Activated effector memory CD4-positive, alpha-beta T cell treated with anti-CD3 and anti-CD28 coated beads, Interleukin-2, amount 50 U/mL, for 16 hours (primary cell): ENCODE measurements around the gene AKT2.

Experiments
- DNase-seq: peaks from one replicate; pipeline ENCODE4 v3.0.0-alpha.2; 2020

AKT2 gene

GRCh38 chr19:40249201-40249600, 35.9 kb downstream of the AKT2 start:
- DNase-seq = no peak

- DNase-seq = no peak
These were observed 37.3 kb downstream of the AKT2 start for GRCh38 chr19:40247735-40248262.

- DNase-seq = no peak
These were observed 38.0 kb downstream of the AKT2 start for GRCh38 chr19:40247178-40247577.

- DNase-seq = no peak
These were observed 38.7 kb downstream of the AKT2 start for GRCh38 chr19:40246292-40247073.

GRCh38 chr19:40245506-40246128, 39.5 kb downstream of the AKT2 start:
- no peak for DNase-seq

- DNase-seq = no peak
These were observed 40.4 kb downstream of the AKT2 start for GRCh38 chr19:40244579-40245317.

- DNase-seq = no peak
These were observed 42.0 kb downstream of the AKT2 start for GRCh38 chr19:40243181-40243580.

- no peak for DNase-seq
These were observed 42.7 kb downstream of the AKT2 start for GRCh38 chr19:40242480-40242879.

GRCh38 chr19:40241809-40242384, 43.2 kb downstream of the AKT2 start:
- no peak for DNase-seq

- no peak for DNase-seq
These were observed 43.9 kb downstream of the AKT2 start for GRCh38 chr19:40241125-40241808.

- DNase-seq = no peak
These were observed 44.8 kb downstream of the AKT2 start for GRCh38 chr19:40240332-40240731.

GRCh38 chr19:40239415-40240226, 45.5 kb downstream of the AKT2 start:
- no peak for DNase-seq

- DNase-seq = no peak
These were observed 46.4 kb downstream of the AKT2 start for GRCh38 chr19:40238775-40239174.

GRCh38 chr19:40237791-40238190, 47.4 kb downstream of the AKT2 start:
- DNase-seq = no peak

- DNase-seq = no peak
These were observed 48.8 kb downstream of the AKT2 start for GRCh38 chr19:40236366-40236765.

GRCh38 chr19:40236026-40236355, 49.2 kb downstream of the AKT2 start:
- DNase-seq = no peak

GRCh38 chr19:40235238-40236025, 49.7 kb downstream of the AKT2 start:
- no peak for DNase-seq

- DNase-seq = no peak
These were observed 50.5 kb downstream of the AKT2 start for GRCh38 chr19:40234429-40235237.

GRCh38 chr19:40233811-40234389, 51.2 kb downstream of the AKT2 start:
- no peak for DNase-seq
